GM18873 (cell line): ENCODE measurements around the gene UBR2.
"Not testable (repeated sequence)": the region's sequence is repeated elsewhere in the genome, so short reads cannot be mapped to it uniquely, and the experiment has no call there.

Experiments
- ATAC-seq: cut with Tn5 transposase; IDR thresholded peaks from one replicate; pipeline ENCODE4 v1.9.1; 2021; ENCODE audit warnings: mild to moderate bottlenecking, moderate library complexity, moderate number of reproducible peaks; ENCODE audit not compliant: unreplicated experiment, low FRiP score

The UBR2 gene

GRCh38 chr6:42720739-42721138 lies 156.9 kb downstream of the UBR2 start:
- no peak for ATAC-seq

- ATAC-seq: no peak
Measured at GRCh38 chr6:42722497-42722896, 158.7 kb downstream of the UBR2 start, which contains the start of gene PRPH2. TSS of gene PRPH2 (minus strand) at chr6:42722597. CDS start at chr6:42722334, 263 bp downstream.

GRCh38 chr6:42724825-42725224 lies 161.0 kb downstream of the UBR2 start:
- no peak for ATAC-seq

GRCh38 chr6:42726026-42726425 lies 162.2 kb downstream of the UBR2 start:
- no peak for ATAC-seq

GRCh38 chr6:42726485-42727086 lies 162.8 kb downstream of the UBR2 start:
- ATAC-seq: peak; percentile 45

GRCh38 chr6:42727087-42727611 lies 163.3 kb downstream of the UBR2 start:
- no peak for ATAC-seq

GRCh38 chr6:42727627-42728026 lies 163.8 kb downstream of the UBR2 start:
- ATAC-seq: no peak

- no peak for ATAC-seq
Measured at GRCh38 chr6:42729731-42730130, 165.9 kb downstream of the UBR2 start.

- ATAC-seq: not testable (repeated sequence)
Measured at GRCh38 chr6:42733867-42734481, 170.1 kb downstream of the UBR2 start.

- ATAC-seq: no peak
Measured at GRCh38 chr6:42735976-42736375, 172.1 kb downstream of the UBR2 start.

GRCh38 chr6:42740725-42741124 lies 176.9 kb downstream of the UBR2 start:
- no peak for ATAC-seq

- ATAC-seq: no peak
Measured at GRCh38 chr6:42742116-42742894, 178.5 kb downstream of the UBR2 start.
